GM12878 (cell line): ENCODE measurements around the gene ADAMTS17. TPM values are rescaled to one million over a fixed set of nuclear protein-coding genes. Genes with fewer than 3 reads are reported as not detected.

Experiments used
- ATAC-seq: fragments of 200-7000 bp; cut with Tn5 transposase; 3 replicates; pipeline ENCODE4 v1.9.1; 2020; ENCODE audit warnings: mild to moderate bottlenecking, moderate library complexity
- BruUV-seq: library from RNA; stranded (reverse); fragments of 400-500 nt; replicated peaks from 2 replicates; lab custom pipeline; 2021; lab: Mats Ljungman, UMichigan
- CTCF ChIA-PET: fragments of 300-600 bp; sonication (Branson Sonifier 250); formaldehyde crosslinking; extraction: SDS; loops from one replicate; lab custom pipeline; 2021; ENCODE audit warnings: inconsistent platforms; lab: Yijun Ruan, JAX
- POLR2A ChIA-PET: fragments of 350-600 bp; formaldehyde crosslinking; extraction: SDS; loops from one replicate; lab custom pipeline; 2021; ENCODE audit warnings: inconsistent platforms; lab: Charles Lee
- RAD21 ChIA-PET: fragments of 300-600 bp; sonication (Branson Sonifier 250); formaldehyde crosslinking; loops from one replicate; lab custom pipeline; 2023; ENCODE audit warnings: antibody characterized with exemption; ENCODE audit not compliant: unreplicated experiment; lab: Charles Lee
- SMC1A ChIA-PET: fragments of 300-600 bp; sonication (Branson Sonifier 250); formaldehyde crosslinking; loops from one replicate; lab custom pipeline; 2023; ENCODE audit not compliant: unreplicated experiment, uncharacterized antibody; lab: Charles Lee
- DNase-seq: peaks from one replicate; pipeline ENCODE4 v3.0.0-alpha.2; 2011; ENCODE audit warnings: low read depth, low spot score
- FAIRE-seq: peaks from 3 replicates; lab custom pipeline; 2011; peaks lifted over from hg19 to GRCh38; lab: Jason Lieb, UNC
- H2AFZ ChIP-seq: 2 replicates; pipeline ENCODE4 v1.6.0; 2011; ENCODE audit warnings: low read depth, low read length, control low read depth; ENCODE audit not compliant: control insufficient read depth
- H3K27ac ChIP-seq: 2 replicates; pipeline ENCODE4 v1.5.1; 2011; ENCODE audit warnings: control low read depth; ENCODE audit not compliant: control insufficient read depth, insufficient read depth
- H3K27me3 ChIP-seq, 2 experiments: replicated peaks in 1 of 2; 2 replicates each; pipeline versions ENCODE4 v1.6.0 to v1.6.1; 2011; ENCODE audit warnings: low read length in 1 of 2; ENCODE audit not compliant: control insufficient read depth in 2 of 2, insufficient read depth in 2 of 2
- H3K36me3 ChIP-seq, 2 experiments: 2 replicates each; pipeline ENCODE4 v1.5.1; 2011; ENCODE audit warnings: low read length in 1 of 2; ENCODE audit not compliant: control insufficient read depth in 2 of 2, insufficient read depth in 2 of 2
- H3K4me1 ChIP-seq: 2 replicates; pipeline ENCODE4 v1.6.1; 2011; ENCODE audit warnings: mild to moderate bottlenecking, low read length, moderate library complexity, mixed read lengths; ENCODE audit not compliant: control insufficient read depth, insufficient read depth
- H3K4me2 ChIP-seq: 2 replicates; pipeline ENCODE4 v1.6.0; 2011; ENCODE audit warnings: control low read depth; ENCODE audit not compliant: control insufficient read depth, insufficient read depth
- H3K4me3 ChIP-seq: fragments of 200-600 bp; sonication (generic); 2 replicates; pipeline ENCODE4 v1.5.1; 2016
- H3K79me2 ChIP-seq: 2 replicates; pipeline ENCODE4 v1.6.0; 2011; ENCODE audit warnings: low read length; ENCODE audit not compliant: control insufficient read depth, insufficient read depth
- H3K9ac ChIP-seq: 2 replicates; pipeline ENCODE4 v1.8.0; 2011; ENCODE audit warnings: low read length, control low read depth, mixed read lengths; ENCODE audit not compliant: control insufficient read depth, insufficient read depth
- H3K9me3 ChIP-seq: replicated peaks from 3 replicates; pipeline ENCODE4 v1.5.1; 2011; ENCODE audit warnings: mild to moderate bottlenecking, low read length; ENCODE audit not compliant: control insufficient read depth, insufficient read depth
- H4K20me1 ChIP-seq: 2 replicates; pipeline ENCODE4 v1.6.0; 2011; ENCODE audit not compliant: control insufficient read depth, insufficient read depth
- ATF2 ChIP-seq: IDR thresholded peaks from 2 replicates; pipeline ENCODE4 v1.6.1; 2012; ENCODE audit warnings: low read length, inconsistent platforms
- CREM ChIP-seq: IDR thresholded peaks from 2 replicates; pipeline ENCODE4 v1.6.1; 2014; ENCODE audit warnings: antibody characterized with exemption, low read depth
- EP300 ChIP-seq, 2 experiments: fragments of 150-350 bp in 1 of 2; IDR thresholded peaks; 2 replicates each; pipeline ENCODE4 v1.6.1; 2011 to 2012; ENCODE audit warnings: low read depth in 2 of 2, low read length in 2 of 2, borderline replicate concordance in 1 of 2, improper control_type of control experiment in 1 of 2, inconsistent platforms in 1 of 2; ENCODE audit not compliant: control insufficient read depth in 1 of 2
- FOXK2 ChIP-seq: fragments of 450-650 bp; IDR thresholded peaks from 2 replicates; pipeline ENCODE4 v1.6.1; 2017; ENCODE audit warnings: mild to moderate bottlenecking, moderate library complexity
- HDAC2 ChIP-seq: fragments of 200-600 bp; sonication (generic); IDR thresholded peaks from 2 replicates; pipeline ENCODE4 v1.6.1; 2017
- JUNB ChIP-seq: IDR thresholded peaks from 2 replicates; pipeline ENCODE4 v1.6.1; 2016; ENCODE audit warnings: antibody characterized with exemption, mild to moderate bottlenecking
- MLLT1 ChIP-seq: fragments of 450-650 bp; IDR thresholded peaks from 2 replicates; pipeline ENCODE4 v1.6.1; 2016; ENCODE audit warnings: mild to moderate bottlenecking
- MTA3 ChIP-seq: IDR thresholded peaks from 2 replicates; pipeline ENCODE4 v1.6.1; 2012; ENCODE audit warnings: low read length, inconsistent platforms, borderline replicate concordance
- PAX8 ChIP-seq: fragments of 450-650 bp; IDR thresholded peaks from 2 replicates; pipeline ENCODE4 v1.6.1; 2017; ENCODE audit warnings: mild to moderate bottlenecking, moderate library complexity
- POLR2AphosphoS5 ChIP-seq: IDR thresholded peaks from 2 replicates; pipeline ENCODE4 v1.6.1; 2011; ENCODE audit warnings: mild to moderate bottlenecking, low read length, inconsistent platforms
- PRDM15 ChIP-seq: fragments of 450-650 bp; formaldehyde crosslinking; IDR thresholded peaks from 2 replicates; pipeline ENCODE4 v1.4.0; 2020; ENCODE audit warnings: mild to moderate bottlenecking, moderate library complexity
- RUNX3 ChIP-seq: IDR thresholded peaks from 2 replicates; pipeline ENCODE4 v1.6.1; 2012; ENCODE audit warnings: low read length, inconsistent platforms
- SMAD5 ChIP-seq: IDR thresholded peaks from 2 replicates; pipeline ENCODE4 v1.6.1; 2016; ENCODE audit warnings: antibody characterized with exemption, low read depth
- TARDBP ChIP-seq: IDR thresholded peaks from 2 replicates; pipeline ENCODE4 v1.6.1; 2016; ENCODE audit warnings: borderline replicate concordance
- TBL1XR1 ChIP-seq: IDR thresholded peaks from 2 replicates; pipeline ENCODE4 v1.6.1; 2012; ENCODE audit warnings: low read depth, low read length, improper control_type of control experiment
- TCF7 ChIP-seq: IDR thresholded peaks from 2 replicates; pipeline ENCODE4 v1.6.1; 2014; ENCODE audit warnings: antibody characterized with exemption, borderline replicate concordance
- WGBS: methylation state at CpG from one replicate; pipeline ENCODE4 v1.1.6; 2016; ENCODE audit warnings: low lambda C conversion rate; ENCODE audit not compliant: insufficient replicate concordance, insufficient coverage; ENCODE audit errors: missing lambda C conversion rate; 5-methylcytosine and 5-hydroxymethylcytosine counted together
- in situ Hi-C: fragments of 300-500 bp; cut with MboI; formaldehyde crosslinking; loops from 9 replicates; pipeline ENCODE4 v1.14.3; 2018; ENCODE audit warnings: mixed read lengths
- intact Hi-C: fragments of 100-400 bp; cut with micrococcal nuclease; formaldehyde crosslinking; loops from one replicate; pipeline ENCODE4 v1.14.2; 2022; ENCODE audit not compliant: unreplicated experiment
- polyA plus RNA-seq, 11 experiments: library from polyadenylated mRNA; depleted of rRNA in 4 of 11; unstranded in 6 of 11; stranded (reverse) in 5 of 11; fragments of >200 nt; fragmentation: Nextera tagmentation in 4 of 11; fragmentation: Illumina TruSeq in 1 of 11; extraction: Ambion mirVana in 4 of 11; extraction: Trizol in 1 of 11; gene quantifications; 1 replicate in 1 of 11; 2 replicates in 10 of 11; pipeline versions ENCODE4 v1.2.1 to v1.2.3, GENCODE V29; 2011 to 2016; ENCODE audit warnings: inconsistent platforms in 2 of 11, missing spikeins in 2 of 11, low read depth in 1 of 11
- total RNA-seq, 4 experiments: library from RNA; depleted of rRNA in 3 of 4; stranded (reverse); fragments of >200 nt in 3 of 4; fragmentation: Illumina TruSeq in 1 of 4; extraction: Trizol in 1 of 4; gene quantifications; 2 replicates each; pipeline versions ENCODE4 v1.2.1 to v1.2.3, GENCODE V29; 2013 to 2021

Gene ADAMTS17
- total and polyA plus RNA-seq, 10 of the 15 experiments (the other 5 are each of a cell fraction or from before 2014, with no cell fraction given): 0.04 to 0.50 (median 0.10) TPM; not detected in 4

GRCh38 chr15:100349696-100350433 is 8.1 kb upstream of the ADAMTS17 start:
- Histone ChIP-seq H3K9ac (peak overlapping the region; percentile 69), H3K36me3 (no peaks in the 10 kb centered on the region), H2AFZ (peak overlapping the region; percentile 89), H3K27me3 (no peaks in the 10 kb centered on the region), H3K4me3 (peak overlapping the region; percentile 62; the same call in 1 of the 2 replicates), H4K20me1 (0 out of 2 replicates have a peak, but pooled peaks cover 2% of the 10 kb centered on the region), H3K27ac (0 out of 2 replicates have a peak overlapping the region, but pooled peaks have one; percentile 24), H3K9me3 (no peaks in the 10 kb centered on the region; the same call in 2 of the 3 replicates), H3K79me2 (no peaks in the 10 kb centered on the region), H3K4me2 (peak overlapping the region; percentile 71), H3K4me1 (no peaks in the 10 kb centered on the region)
- in situ Hi-C loops: loop anchor here (5.0 kb wide), 1 partner anchor 212 kb away; no protein-coding TSS in a partner anchor
- ChIA-PET CTCF (interaction anchor here (0.9 to 2.5 kb wide), 11 partner anchors 8 to 523 kb away, joined by 3 to 23 read pairs (median 4); partner anchors contain the start of genes ASB7 and LINS1), POLR2A (no interaction called here), SMC1A (no interaction called here), RAD21 (interaction anchor here (1.6 kb wide), 2 partner anchors 34 to 223 kb away, joined by 3 to 4 read pairs; no protein-coding TSS in a partner anchor)
- DNase-seq (peak; percentile 11), FAIRE-seq (no peak), ATAC-seq (peak; percentile 98)
- BruUV-seq: no TSS peak
- 3% methylated on average over 42 of the region's 43 CpGs for WGBS
- intact Hi-C loops: loop anchor here (10.0 kb wide), 1 partner anchor 225 kb away; no protein-coding TSS in a partner anchor
- no peak for TF ChIP-seq TARDBP
- peak; percentile 75 for TF ChIP-seq CREM
- TF ChIP-seq FOXK2: no peak
- TF ChIP-seq MLLT1: no peak
- no peak for TF ChIP-seq MTA3
- TF ChIP-seq TCF7: no peak
- TF ChIP-seq ATF2: no peak
- no peak for TF ChIP-seq TBL1XR1
- no peak for TF ChIP-seq SMAD5
- TF ChIP-seq JUNB: no peak
- no peak for TF ChIP-seq POLR2AphosphoS5
- no peak for TF ChIP-seq PAX8
- TF ChIP-seq RUNX3: no peak
- no peak for TF ChIP-seq EP300 (IDR thresholded peaks at IDR 0.05; ENCODE audit: borderline replicate concordance in 1 of 2, control insufficient read depth in 1 of 2, low read depth in 2 of 2, low read length in 2 of 2)
- TF ChIP-seq HDAC2: no peak
- no peak for TF ChIP-seq PRDM15 (CRISPR knock-in tag)
